Cardiac fibroblast (primary cell): Measurements from ENCODE around the gene OBI1.
A peak's percentile ranks its signal among the peaks of the same experiment; 100 is the strongest.

Source experiments
- DNase-seq, 2 donors: peaks; one replicate each; pipeline versions ENCODE4 v3.0.0 to v3.0.0-alpha.2; 2010; ENCODE audit warnings: low read depth in 2 of 2
- H3K4me3 ChIP-seq, 2 donors: replicated peaks in 1 of 2; 1 replicate in 1 of 2; 2 replicates in 1 of 2; pipeline ENCODE4 v1.5.1; 2011; ENCODE audit warnings: low read depth in 2 of 2, low read length in 2 of 2, mild to moderate bottlenecking in 2 of 2, moderate library complexity in 1 of 2
- CTCF ChIP-seq: IDR thresholded peaks from one replicate; pipeline ENCODE4 v1.5.1; 2011; ENCODE audit warnings: low read depth, mild to moderate bottlenecking, low read length, inconsistent platforms

Gene OBI1

GRCh38 chr13:78609464-78610205 lies 49.3 kb downstream of the OBI1 start:
- peak overlapping the region; percentile 56 to 57 for H3K4me3 ChIP-seq
- no peak for TF ChIP-seq CTCF
- DNase-seq: no peak

GRCh38 chr13:78608688-78609463 lies 50.1 kb downstream of the OBI1 start:
- DNase-seq: no peak
- TF ChIP-seq CTCF: no peak
- H3K4me3 ChIP-seq: peak overlapping the region; percentile 56 to 57

- peak overlapping the region; percentile 56 to 57 for H3K4me3 ChIP-seq
- no peak for TF ChIP-seq CTCF
- no peak for DNase-seq
Observed at GRCh38 chr13:78608252-78608687, 50.7 kb downstream of the OBI1 start.

GRCh38 chr13:78607409-78608251 lies 51.3 kb downstream of the OBI1 start:
- H3K4me3 ChIP-seq: no peak overlapping the region

GRCh38 chr13:78606471-78607408 lies 52.2 kb downstream of the OBI1 start:
- no peak overlapping the region for H3K4me3 ChIP-seq
- DNase-seq: no peak
- TF ChIP-seq CTCF: no peak

More at GRCh38 chr13:78607409-78608251, 51.3 kb downstream of the OBI1 start:
- no peak for DNase-seq
- TF ChIP-seq CTCF: no peak
